ENCODE measurements around the gene SEH1L. TPM values are rescaled to one million over a fixed set of nuclear protein-coding genes. Genes with fewer than 3 reads are reported as not detected.

Gene SEH1L
- total and polyA plus RNA-seq, 10 of the 15 experiments (the other 5 are each of a cell fraction or from before 2014, with no cell fraction given), result 27.5 to 109 (median 52.8) TPM

DNA sequence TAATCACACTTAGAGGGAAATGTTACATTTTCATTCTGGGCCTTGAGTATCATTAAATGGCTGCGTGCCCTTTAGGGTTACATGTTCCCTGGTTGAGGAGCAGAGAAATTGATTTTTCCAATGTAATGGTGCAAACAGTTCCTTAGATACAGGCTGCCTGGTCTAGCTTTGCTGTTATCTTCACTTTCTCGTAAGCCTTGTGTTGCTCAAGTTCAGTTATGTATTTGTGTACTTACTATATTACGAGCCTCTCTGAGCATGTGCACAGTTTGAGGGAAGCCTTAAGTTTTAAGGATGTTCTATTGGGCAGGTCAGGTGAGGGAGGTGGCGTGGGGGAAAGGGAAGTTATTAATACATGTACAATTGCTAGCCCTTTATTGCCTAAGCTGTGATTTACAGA, 67.0 kb downstream of the SEH1L start (continued):
- TF ChIP-seq DPF2 (IDR thresholded peaks at IDR 0.05) (no peak), MYB (IDR thresholded peaks at IDR 0.05; ENCODE audit: borderline replicate concordance, low read depth, low read length) (no peak)
- TF ChIP-seq, protein P1, sequence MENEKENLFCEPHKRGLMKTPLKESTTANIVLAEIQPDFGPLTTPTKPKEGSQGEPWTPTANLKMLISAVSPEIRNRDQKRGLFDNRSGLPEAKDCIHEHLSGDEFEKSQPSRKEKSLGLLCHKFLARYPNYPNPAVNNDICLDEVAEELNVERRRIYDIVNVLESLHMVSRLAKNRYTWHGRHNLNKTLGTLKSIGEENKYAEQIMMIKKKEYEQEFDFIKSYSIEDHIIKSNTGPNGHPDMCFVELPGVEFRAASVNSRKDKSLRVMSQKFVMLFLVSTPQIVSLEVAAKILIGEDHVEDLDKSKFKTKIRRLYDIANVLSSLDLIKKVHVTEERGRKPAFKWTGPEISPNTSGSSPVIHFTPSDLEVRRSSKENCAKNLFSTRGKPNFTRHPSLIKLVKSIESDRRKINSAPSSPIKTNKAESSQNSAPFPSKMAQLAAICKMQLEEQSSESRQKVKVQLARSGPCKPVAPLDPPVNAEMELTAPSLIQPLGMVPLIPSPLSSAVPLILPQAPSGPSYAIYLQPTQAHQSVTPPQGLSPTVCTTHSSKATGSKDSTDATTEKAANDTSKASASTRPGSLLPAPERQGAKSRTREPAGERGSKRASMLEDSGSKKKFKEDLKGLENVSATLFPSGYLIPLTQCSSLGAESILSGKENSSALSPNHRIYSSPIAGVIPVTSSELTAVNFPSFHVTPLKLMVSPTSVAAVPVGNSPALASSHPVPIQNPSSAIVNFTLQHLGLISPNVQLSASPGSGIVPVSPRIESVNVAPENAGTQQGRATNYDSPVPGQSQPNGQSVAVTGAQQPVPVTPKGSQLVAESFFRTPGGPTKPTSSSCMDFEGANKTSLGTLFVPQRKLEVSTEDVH (IDR thresholded peaks at IDR 0.05; ENCODE audit: low read depth, partially characterized antibody), result no peak

DNA sequence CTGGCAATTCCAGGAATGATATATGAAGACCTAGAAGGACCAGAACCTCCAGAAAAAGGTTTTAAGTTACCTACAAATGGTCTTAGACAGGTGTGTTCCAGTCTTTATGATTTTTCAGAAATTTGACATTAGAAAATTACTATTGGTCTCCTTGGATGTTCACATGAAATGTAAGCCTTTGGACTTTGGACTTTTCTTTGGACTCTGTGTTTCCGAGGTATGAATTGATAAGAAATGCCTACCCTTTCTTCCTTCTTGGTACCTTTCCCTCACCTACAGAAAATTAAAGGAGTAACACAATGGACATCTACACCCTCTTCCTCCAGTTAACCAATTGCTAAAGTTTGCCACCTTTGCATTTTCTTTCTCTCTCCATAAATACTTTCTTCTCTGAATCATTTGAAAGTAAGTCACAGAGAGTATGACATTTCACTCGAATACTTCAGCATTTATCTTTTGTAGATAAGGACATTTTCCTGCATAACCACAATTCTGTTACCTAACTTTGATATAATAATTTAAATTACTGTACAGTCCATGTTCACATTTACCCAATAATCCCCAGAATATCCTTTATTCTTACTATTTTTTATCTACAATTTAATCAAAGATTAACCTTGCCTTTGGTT, 69.5 kb downstream of the SEH1L start:
- BruUV-seq (replicated peaks), result no TSS peak
- RAD21 ChIA-PET (ENCODE audit: unreplicated experiment), result no interaction called here
- peaks cover 9 to 42% of the 10 kb centered on the region in 2 experiments for H3K36me3 ChIP-seq (ENCODE audit: control insufficient read depth in 2 of 2, insufficient read depth in 2 of 2, low read length in 1 of 2)
- no peak for TF ChIP-seq ATF7 (IDR thresholded peaks at IDR 0.05; ENCODE audit: low read depth)
- no peak for TF ChIP-seq NFIC (IDR thresholded peaks at IDR 0.05; ENCODE audit: low read depth, low read length)
- no peak for TF ChIP-seq ASH2L (IDR thresholded peaks at IDR 0.05; ENCODE audit: borderline replicate concordance, low read depth)
- TF ChIP-seq ZNF384 (IDR thresholded peaks at IDR 0.05; ENCODE audit: borderline replicate concordance, low read depth, low read length), result no peak
- no peak for TF ChIP-seq MTA2 (IDR thresholded peaks at IDR 0.05; ENCODE audit: low read depth)
- no peak for TF ChIP-seq MEF2A (IDR thresholded peaks at IDR 0.05; ENCODE audit: insufficient read depth, low read depth, low read length)
- TF ChIP-seq, protein P2, sequence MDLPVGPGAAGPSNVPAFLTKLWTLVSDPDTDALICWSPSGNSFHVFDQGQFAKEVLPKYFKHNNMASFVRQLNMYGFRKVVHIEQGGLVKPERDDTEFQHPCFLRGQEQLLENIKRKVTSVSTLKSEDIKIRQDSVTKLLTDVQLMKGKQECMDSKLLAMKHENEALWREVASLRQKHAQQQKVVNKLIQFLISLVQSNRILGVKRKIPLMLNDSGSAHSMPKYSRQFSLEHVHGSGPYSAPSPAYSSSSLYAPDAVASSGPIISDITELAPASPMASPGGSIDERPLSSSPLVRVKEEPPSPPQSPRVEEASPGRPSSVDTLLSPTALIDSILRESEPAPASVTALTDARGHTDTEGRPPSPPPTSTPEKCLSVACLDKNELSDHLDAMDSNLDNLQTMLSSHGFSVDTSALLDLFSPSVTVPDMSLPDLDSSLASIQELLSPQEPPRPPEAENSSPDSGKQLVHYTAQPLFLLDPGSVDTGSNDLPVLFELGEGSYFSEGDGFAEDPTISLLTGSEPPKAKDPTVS (IDR thresholded peaks at IDR 0.05; ENCODE audit: low read depth, low read length), result no peak
- no peak for TF ChIP-seq MYC (IDR thresholded peaks at IDR 0.05; ENCODE audit: insufficient read depth, insufficient read length, insufficient replicate concordance, low read length, severe bottlenecking)
- TF ChIP-seq PAX5 (IDR thresholded peaks at IDR 0.05; ENCODE audit: borderline replicate concordance, low read depth, low read length), result no peak
- TF ChIP-seq, protein P3, sequence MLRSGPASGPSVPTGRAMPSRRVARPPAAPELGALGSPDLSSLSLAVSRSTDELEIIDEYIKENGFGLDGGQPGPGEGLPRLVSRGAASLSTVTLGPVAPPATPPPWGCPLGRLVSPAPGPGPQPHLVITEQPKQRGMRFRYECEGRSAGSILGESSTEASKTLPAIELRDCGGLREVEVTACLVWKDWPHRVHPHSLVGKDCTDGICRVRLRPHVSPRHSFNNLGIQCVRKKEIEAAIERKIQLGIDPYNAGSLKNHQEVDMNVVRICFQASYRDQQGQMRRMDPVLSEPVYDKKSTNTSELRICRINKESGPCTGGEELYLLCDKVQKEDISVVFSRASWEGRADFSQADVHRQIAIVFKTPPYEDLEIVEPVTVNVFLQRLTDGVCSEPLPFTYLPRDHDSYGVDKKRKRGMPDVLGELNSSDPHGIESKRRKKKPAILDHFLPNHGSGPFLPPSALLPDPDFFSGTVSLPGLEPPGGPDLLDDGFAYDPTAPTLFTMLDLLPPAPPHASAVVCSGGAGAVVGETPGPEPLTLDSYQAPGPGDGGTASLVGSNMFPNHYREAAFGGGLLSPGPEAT (IDR thresholded peaks at IDR 0.05; ENCODE audit: low read depth), result no peak
- TF ChIP-seq SUPT20H (IDR thresholded peaks at IDR 0.05; ENCODE audit: borderline replicate concordance, control insufficient read depth, low read depth, low read length), result no peak
- TF ChIP-seq STAT1 (conservative IDR thresholded peaks at IDR 0.05), result no peak
- TF ChIP-seq, protein P4, sequence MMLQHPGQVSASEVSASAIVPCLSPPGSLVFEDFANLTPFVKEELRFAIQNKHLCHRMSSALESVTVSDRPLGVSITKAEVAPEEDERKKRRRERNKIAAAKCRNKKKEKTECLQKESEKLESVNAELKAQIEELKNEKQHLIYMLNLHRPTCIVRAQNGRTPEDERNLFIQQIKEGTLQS (IDR thresholded peaks at IDR 0.05; ENCODE audit: borderline replicate concordance, extremely low read depth, low read depth, low read length), result no peak

More for the DNA sequence above, 69.5 kb downstream of the SEH1L start:
- Histone ChIP-seq H2AFZ (ENCODE audit: control insufficient read depth, low read depth, low read length) (no peak overlapping the region), H3K4me3 (no peak overlapping the region), H4K20me1 (ENCODE audit: control insufficient read depth, insufficient read depth) (no peaks in the 10 kb centered on the region), H3K4me1 (ENCODE audit: control insufficient read depth, insufficient read depth, low read length) (peaks cover 4% of the 10 kb centered on the region), H3K27ac (ENCODE audit: control insufficient read depth, insufficient read depth) (no peak overlapping the region), H3K4me2 (ENCODE audit: control insufficient read depth, insufficient read depth) (no peak overlapping the region), H3K9ac (ENCODE audit: control insufficient read depth, insufficient read depth, low read length) (no peak overlapping the region), H3K79me2 (ENCODE audit: control insufficient read depth, insufficient read depth, low read length) (peaks cover 2% of the 10 kb centered on the region), H3K27me3 (replicated peaks in 1 of 2; ENCODE audit: control insufficient read depth in 2 of 2, insufficient read depth in 2 of 2, low read length in 1 of 2) (no peaks in the 10 kb centered on the region), H3K9me3 (replicated peaks; ENCODE audit: control insufficient read depth, insufficient read depth, low read length) (no peaks in the 10 kb centered on the region; the same call in 2 of the 3 replicates)
- ChIA-PET SMC1A (ENCODE audit: uncharacterized antibody, unreplicated experiment) (interaction anchor here (0.9 to 1.3 kb wide), 4 partner anchors 10 to 142 kb away, joined by 3 to 5 read pairs (median 4); no protein-coding TSS in a partner anchor), CTCF (interaction anchor here (0.6 kb wide), 1 partner anchor 30 kb away, joined by 3 read pairs; no protein-coding TSS in a partner anchor), POLR2A (no interaction called here)
- in situ Hi-C loops (cut with MboI), result no loop called here
- no peak for DNase-seq (ENCODE audit: low read depth, low spot score)
- no peak for ATAC-seq
- intact Hi-C loops (cut with micrococcal nuclease; ENCODE audit: unreplicated experiment), result no loop called here
- FAIRE-seq, result no peak
- WGBS (ENCODE audit: insufficient coverage, insufficient replicate concordance, low lambda C conversion rate, missing lambda C conversion rate), result 97% methylated on average over 2 of the region's 2 CpGs
